ENCODE results near the gene TAOK3.
"Not testable (repeated sequence)": the region's sequence is repeated elsewhere in the genome, so short reads cannot be mapped to it uniquely, and the experiment has no call there.

Gene TAOK3

GRCh38 chr12:118288174-118288573, 84.5 kb downstream of the TAOK3 start:
- DNase-seq: no peak

GRCh38 chr12:118287728-118288127, 85.0 kb downstream of the TAOK3 start:
- DNase-seq: no peak

GRCh38 chr12:118282767-118283166, 89.9 kb downstream of the TAOK3 start:
- no peak for DNase-seq

- not testable (repeated sequence) for DNase-seq
Observed at GRCh38 chr12:118278288-118278687, 94.4 kb downstream of the TAOK3 start.

GRCh38 chr12:118274066-118274465, 98.6 kb downstream of the TAOK3 start:
- DNase-seq: no peak

GRCh38 chr12:118271770-118272417, 100.8 kb downstream of the TAOK3 start:
- no peak for DNase-seq

- DNase-seq: no peak
Observed at GRCh38 chr12:118271183-118271582, 101.5 kb downstream of the TAOK3 start.

- no peak for DNase-seq
Observed at GRCh38 chr12:118269806-118270205, 102.9 kb downstream of the TAOK3 start.

- no peak for DNase-seq
Observed at GRCh38 chr12:118259079-118259478, 113.6 kb downstream of the TAOK3 start.

- DNase-seq: no peak
Observed at GRCh38 chr12:118256352-118256751, 116.4 kb downstream of the TAOK3 start.

- DNase-seq: no peak
Observed at GRCh38 chr12:118249547-118249946, 123.2 kb downstream of the TAOK3 start.

GRCh38 chr12:118245886-118246285, 126.8 kb downstream of the TAOK3 start:
- DNase-seq: not testable (repeated sequence)

GRCh38 chr12:118238888-118239287, 133.8 kb downstream of the TAOK3 start:
- DNase-seq: no peak

- no peak for DNase-seq
Observed at GRCh38 chr12:118237908-118238307, 134.8 kb downstream of the TAOK3 start.

GRCh38 chr12:118237052-118237665, 135.5 kb downstream of the TAOK3 start:
- DNase-seq: no peak

- no peak for DNase-seq
Observed at GRCh38 chr12:118220702-118221101, 152.0 kb downstream of the TAOK3 start.

GRCh38 chr12:118219772-118220171, 152.9 kb downstream of the TAOK3 start:
- no peak for DNase-seq

GRCh38 chr12:118219106-118219505, 153.6 kb downstream of the TAOK3 start:
- DNase-seq: no peak

GRCh38 chr12:118213452-118213851, 159.3 kb downstream of the TAOK3 start:
- DNase-seq: no peak

- no peak for DNase-seq
Observed at GRCh38 chr12:118212606-118213005, 160.1 kb downstream of the TAOK3 start.

- DNase-seq: no peak
Observed at GRCh38 chr12:118206107-118206412, 166.6 kb downstream of the TAOK3 start.

GRCh38 chr12:118193958-118194357, 178.7 kb downstream of the TAOK3 start:
- DNase-seq: no peak

- no peak for DNase-seq
Observed at GRCh38 chr12:118193477-118193876, 179.2 kb downstream of the TAOK3 start.

GRCh38 chr12:118190266-118190665, 182.4 kb downstream of the TAOK3 start:
- no peak for DNase-seq

GRCh38 chr12:118189741-118190191, 182.9 kb downstream of the TAOK3 start:
- DNase-seq: no peak
